Breast epithelium (tissue), 4 donors: Measurements from ENCODE around the gene CNN2. TPM values are rescaled to one million over a fixed set of nuclear protein-coding genes. Genes with fewer than 3 reads are reported as not detected.

Source experiments
- DNase-seq, 2 donors: peaks; one replicate each; pipeline ENCODE4 v3.0.0-alpha.2; 2019; ENCODE audit warnings: low spot score in 2 of 2
- H3K27ac ChIP-seq, 2 donors: fragments of 200-600 bp; sonication (generic) in 1 of 2; one replicate each; pipeline ENCODE4 v1.5.1; 2016 to 2019; ENCODE audit warnings: mild to moderate bottlenecking in 1 of 2
- H3K27me3 ChIP-seq, 2 donors: fragments of 200-600 bp; sonication (generic) in 1 of 2; one replicate each; pipeline versions ENCODE4 v1.5.1 to v1.6.0; 2017 to 2019; ENCODE audit warnings: control low read depth in 1 of 2, mild to moderate bottlenecking in 1 of 2
- H3K36me3 ChIP-seq: fragments of 200-600 bp; one replicate; pipeline ENCODE4 v1.5.1; 2019
- H3K4me1 ChIP-seq, 2 donors: fragments of 200-600 bp; sonication (generic); one replicate each; pipeline ENCODE4 v1.5.1; 2016 to 2019; ENCODE audit warnings: control low read depth in 1 of 2
- H3K4me3 ChIP-seq, 3 donors: fragments of 200-600 bp; sonication (generic); 1 replicate in 2 of 3; 2 replicates in 1 of 3; pipeline ENCODE4 v1.5.1; 2016 to 2019; ENCODE audit warnings: mild to moderate bottlenecking in 3 of 3, moderate library complexity in 2 of 3
- H3K9me3 ChIP-seq, 2 donors: fragments of 200-600 bp; sonication (generic) in 1 of 2; one replicate each; pipeline ENCODE4 v1.5.1; 2016 to 2019; ENCODE audit warnings: control low read depth in 1 of 2
- POLR2A ChIP-seq: fragments of 450-650 bp; IDR thresholded peaks from one replicate; pipeline ENCODE4 v1.6.1; 2016; ENCODE audit warnings: antibody characterized with exemption, mild to moderate bottlenecking, moderate library complexity
- POLR2AphosphoS5 ChIP-seq, 3 donors: sonication (generic); formaldehyde crosslinking; IDR thresholded peaks; one replicate each; pipeline ENCODE4 v1.6.1; 2017; ENCODE audit warnings: antibody characterized with exemption in 3 of 3
- intact Hi-C: fragments of 100-400 bp; cut with DNase I; formaldehyde crosslinking; loops from one replicate; pipeline ENCODE4 v1.15.1; 2023; ENCODE audit warnings: low total_unique reads
- total RNA-seq, 3 donors: library from RNA; depleted of rRNA; stranded (reverse); fragments of >200 nt; gene quantifications; one replicate each; pipeline ENCODE4 v1.1.0, GENCODE V29; 2016
- TF ChIP-seq, protein P1 (sequence below), 3 donors: fragments of 450-650 bp; IDR thresholded peaks; one replicate each; pipeline ENCODE4 v1.5.1; 2016 to 2017; ENCODE audit warnings: antibody characterized with exemption in 3 of 3, mild to moderate bottlenecking in 3 of 3, moderate library complexity in 3 of 3

The CNN2 gene
- total RNA-seq, 3 donors from 2014 or later = 70.4 to 74.1 (median 70.7) TPM

DNA sequence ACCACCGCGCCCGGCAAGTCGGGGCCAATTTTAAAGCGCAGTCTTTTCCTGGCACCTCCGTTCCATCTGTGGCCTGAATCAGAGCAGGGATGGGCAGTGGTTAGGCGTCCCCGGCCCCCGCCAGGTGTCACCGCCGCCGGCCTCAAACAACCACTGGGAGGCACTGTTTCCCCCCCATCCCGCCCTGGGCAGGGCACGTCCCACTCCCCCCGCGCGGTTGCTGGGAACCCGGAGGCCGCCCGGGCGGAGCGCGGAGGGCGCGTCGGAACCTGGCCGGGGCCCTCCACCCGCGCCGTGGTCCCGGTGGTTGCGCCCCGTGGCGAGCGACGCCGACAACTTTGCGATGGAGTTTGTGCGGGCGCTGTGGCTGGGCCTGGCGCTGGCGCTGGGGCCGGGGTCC is 26.3 kb upstream of the CNN2 start, which contains the start of gene GRIN3B:
TSS of gene GRIN3B (plus strand) at position 325 of the 400 bp plus-strand sequence. CDS start at position 344, 19 bp downstream.
- intact Hi-C loops = no loop called here
- peak within 1 kb of the TSS in 2 of 3 donors; percentile 25 to 59 for H3K4me3 ChIP-seq
- TF ChIP-seq, protein P1, sequence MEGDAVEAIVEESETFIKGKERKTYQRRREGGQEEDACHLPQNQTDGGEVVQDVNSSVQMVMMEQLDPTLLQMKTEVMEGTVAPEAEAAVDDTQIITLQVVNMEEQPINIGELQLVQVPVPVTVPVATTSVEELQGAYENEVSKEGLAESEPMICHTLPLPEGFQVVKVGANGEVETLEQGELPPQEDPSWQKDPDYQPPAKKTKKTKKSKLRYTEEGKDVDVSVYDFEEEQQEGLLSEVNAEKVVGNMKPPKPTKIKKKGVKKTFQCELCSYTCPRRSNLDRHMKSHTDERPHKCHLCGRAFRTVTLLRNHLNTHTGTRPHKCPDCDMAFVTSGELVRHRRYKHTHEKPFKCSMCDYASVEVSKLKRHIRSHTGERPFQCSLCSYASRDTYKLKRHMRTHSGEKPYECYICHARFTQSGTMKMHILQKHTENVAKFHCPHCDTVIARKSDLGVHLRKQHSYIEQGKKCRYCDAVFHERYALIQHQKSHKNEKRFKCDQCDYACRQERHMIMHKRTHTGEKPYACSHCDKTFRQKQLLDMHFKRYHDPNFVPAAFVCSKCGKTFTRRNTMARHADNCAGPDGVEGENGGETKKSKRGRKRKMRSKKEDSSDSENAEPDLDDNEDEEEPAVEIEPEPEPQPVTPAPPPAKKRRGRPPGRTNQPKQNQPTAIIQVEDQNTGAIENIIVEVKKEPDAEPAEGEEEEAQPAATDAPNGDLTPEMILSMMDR (IDR thresholded peaks at IDR 0.05) = peak in 2 of 3 donors; percentile 18 to 30
- no peak for TF ChIP-seq POLR2AphosphoS5 (IDR thresholded peaks at IDR 0.05)

DNA sequence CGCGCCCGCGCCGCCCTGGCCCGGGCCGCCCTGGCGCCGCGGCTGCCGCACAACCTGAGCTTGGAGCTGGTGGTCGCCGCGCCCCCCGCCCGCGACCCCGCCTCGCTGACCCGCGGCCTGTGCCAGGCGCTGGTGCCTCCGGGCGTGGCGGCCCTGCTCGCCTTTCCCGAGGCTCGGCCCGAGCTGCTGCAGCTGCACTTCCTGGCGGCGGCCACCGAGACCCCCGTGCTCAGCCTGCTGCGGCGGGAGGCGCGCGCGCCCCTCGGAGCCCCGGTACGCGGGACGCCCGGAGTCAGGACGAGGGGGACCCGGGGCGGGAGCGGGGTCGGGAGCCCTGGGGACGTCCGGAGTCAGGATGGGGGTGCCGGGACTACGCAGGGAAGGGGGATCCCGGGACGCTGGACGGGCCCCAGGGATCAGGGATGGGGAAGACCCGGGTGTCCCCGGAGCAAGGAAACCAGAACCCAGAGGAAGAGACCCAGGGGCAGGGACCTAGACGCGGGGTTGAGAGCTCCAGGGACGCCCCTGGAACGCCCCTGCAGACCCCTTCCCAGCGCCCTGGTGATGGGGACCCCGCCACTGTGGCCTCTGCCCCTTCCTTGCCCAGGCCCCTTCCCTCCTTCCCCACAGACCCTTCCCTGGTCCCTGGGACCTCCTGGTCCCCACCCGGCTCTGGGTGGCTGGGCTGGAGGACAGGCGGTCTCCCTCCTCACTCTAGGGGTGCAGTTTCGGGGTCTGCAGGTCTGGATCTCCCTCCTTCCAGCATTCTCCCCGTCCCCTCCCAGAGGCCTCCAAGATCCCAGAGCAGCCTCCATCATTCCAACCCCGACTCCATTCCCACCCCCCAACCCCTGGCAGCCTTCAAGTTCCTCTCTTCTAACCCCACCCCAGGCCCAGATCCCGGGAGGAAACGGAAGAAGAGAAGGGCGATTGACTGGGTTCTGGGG is 25.5 kb upstream of the CNN2 start:
- Histone ChIP-seq H3K27ac (no peak overlapping the region), H3K36me3 (no peaks in the 10 kb centered on the region), H3K4me1 (no peaks in the 10 kb centered on the region), H3K27me3 (peaks cover 15 to 75% of the 10 kb centered on the region in 2 donors), H3K4me3 (peak overlapping the region in 2 of 3 donors; percentile 25 to 59), H3K9me3 (no peaks in the 10 kb centered on the region)
- DNase-seq = no peak
- TF ChIP-seq, protein P1 (IDR thresholded peaks at IDR 0.05) = no peak
- TF ChIP-seq POLR2A (no peak), POLR2AphosphoS5 (IDR thresholded peaks at IDR 0.05) (no peak)
- intact Hi-C loops = no loop called here

More for the DNA sequence above, 26.3 kb upstream of the CNN2 start, which contains the start of gene GRIN3B:
- H3K36me3 ChIP-seq = no peaks in the 10 kb centered on the region
- no peaks in the 10 kb centered on the region for H3K4me1 ChIP-seq
- H3K9me3 ChIP-seq = no peaks in the 10 kb centered on the region
- peak in 1 of 2 donors; percentile 69 for DNase-seq
- H3K27me3 ChIP-seq = peaks cover 16 to 79% of the 10 kb centered on the region in 2 donors
- H3K27ac ChIP-seq = no peak within 1 kb of the TSS

DNA sequence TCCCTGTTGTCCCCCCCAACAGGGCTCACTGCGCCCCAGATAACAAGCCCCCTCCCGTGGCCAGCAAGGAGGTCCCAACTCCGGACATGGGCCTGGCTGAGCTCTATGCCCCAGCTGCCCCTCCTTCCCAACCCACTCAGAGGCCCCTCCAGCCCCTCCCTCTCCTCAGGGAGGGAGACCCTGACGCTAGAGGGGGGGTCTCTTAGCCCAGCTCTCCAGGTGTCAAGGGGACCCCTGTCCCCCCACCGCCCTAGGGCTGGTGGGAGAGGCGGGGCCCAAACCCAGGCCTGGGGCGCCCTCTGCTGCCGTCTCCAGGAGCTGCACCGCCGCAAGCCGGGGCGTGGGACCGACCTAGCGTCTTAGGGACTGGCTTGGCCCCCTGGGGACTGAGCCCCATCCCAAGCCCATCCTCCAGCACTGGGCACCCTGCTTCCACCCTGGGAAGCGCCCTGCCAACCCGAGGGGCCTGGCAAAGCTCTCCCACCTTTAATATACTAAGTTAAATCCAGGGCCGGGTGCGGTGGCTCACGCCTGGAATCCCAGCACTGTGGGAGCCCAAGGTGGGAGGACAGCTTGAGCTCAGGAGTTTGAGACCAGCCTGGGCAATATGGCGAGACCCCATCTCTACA is 24.8 kb upstream of the CNN2 start:
- peak overlapping the region in 1 of 3 donors; percentile 11 for H3K4me3 ChIP-seq
- TF ChIP-seq POLR2A (no peak), POLR2AphosphoS5 (IDR thresholded peaks at IDR 0.05) (no peak)
- TF ChIP-seq, protein P1 (IDR thresholded peaks at IDR 0.05) = peak; percentile 69 to 87 (median 77)
- intact Hi-C loops = no loop called here
- DNase-seq = no peak
- H3K4me1 ChIP-seq = no peaks in the 10 kb centered on the region
- no peaks in the 10 kb centered on the region for H3K9me3 ChIP-seq
- H3K27me3 ChIP-seq = peaks cover 14 to 67% of the 10 kb centered on the region in 2 donors
- H3K36me3 ChIP-seq = no peaks in the 10 kb centered on the region
- no peak overlapping the region for H3K27ac ChIP-seq

DNA sequence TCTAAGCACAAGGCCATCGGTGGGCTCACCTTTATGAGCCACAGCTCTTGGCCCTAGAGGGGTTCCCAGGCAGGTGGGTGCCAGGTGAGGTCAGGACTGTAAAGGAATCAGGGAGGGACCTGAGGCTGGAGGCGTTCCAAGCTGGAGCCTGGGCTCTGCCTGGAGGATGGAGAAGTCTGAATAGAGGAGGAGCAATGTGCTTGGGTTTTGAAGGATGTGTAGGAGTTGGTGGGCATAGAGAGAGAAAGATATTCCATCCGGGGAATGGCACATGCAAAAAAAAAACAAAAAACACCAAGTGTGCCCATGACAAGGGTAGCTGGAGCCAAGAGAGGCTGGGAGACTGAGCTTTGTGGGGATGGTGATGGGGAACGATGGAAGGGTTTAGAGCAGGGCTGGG is 23.8 kb upstream of the CNN2 start:
- H3K36me3 ChIP-seq = no peaks in the 10 kb centered on the region
- no peaks in the 10 kb centered on the region for H3K9me3 ChIP-seq
- no peaks in the 10 kb centered on the region for H3K4me1 ChIP-seq
- peaks cover 14 to 57% of the 10 kb centered on the region in 2 donors for H3K27me3 ChIP-seq
- H3K4me3 ChIP-seq = no peak overlapping the region
- intact Hi-C loops = no loop called here
- H3K27ac ChIP-seq = no peak overlapping the region
- DNase-seq = no peak
- TF ChIP-seq POLR2AphosphoS5 (IDR thresholded peaks at IDR 0.05) = no peak
- TF ChIP-seq POLR2A = no peak
- TF ChIP-seq, protein P1 (IDR thresholded peaks at IDR 0.05) = no peak
